ENCODE measurements around the gene ALKBH6. TPM values are rescaled to one million over a fixed set of nuclear protein-coding genes. Genes with fewer than 3 reads are reported as not detected.

ALKBH6 gene
- total and polyA plus RNA-seq, 2 of the 13 experiments (the other 11 are each of a cell fraction or from before 2014, with no cell fraction given), result 13.7 to 18.1 TPM

GRCh38 chr19:35995048-35995993 is 18.7 kb downstream of the ALKBH6 start, which contains the start of gene SDHAF1 (continued):
- no peak for TF ChIP-seq SMC3 (IDR thresholded peaks at IDR 0.05; ENCODE audit: low read length)
- peak; percentile 27; the same call in 1 of the 2 replicates for TF ChIP-seq ZNF331 (CRISPR knock-in tag; IDR thresholded peaks at IDR 0.05)
- TF ChIP-seq SOX13 (IDR thresholded peaks at IDR 0.05), result no peak
- no peak for TF ChIP-seq SOX13 (CRISPR knock-in tag; conservative IDR thresholded peaks at IDR 0.05 in 1 of 2, IDR thresholded peaks at IDR 0.05 in 1 of 2)
- TF ChIP-seq KIAA2018 (CRISPR knock-in tag; IDR thresholded peaks at IDR 0.05; ENCODE audit: borderline replicate concordance), result no peak
- no peak for TF ChIP-seq RCOR2 (CRISPR knock-in tag; IDR thresholded peaks at IDR 0.05)
- no peak for TF ChIP-seq CENPT (CRISPR knock-in tag; IDR thresholded peaks at IDR 0.05; ENCODE audit: low read depth)
- peak; percentile 68; the same call in 1 of the 2 replicates for TF ChIP-seq ZNF792 (CRISPR knock-in tag; IDR thresholded peaks at IDR 0.05)
- peak; percentile 87 for TF ChIP-seq KDM2A (CRISPR knock-in tag; IDR thresholded peaks at IDR 0.05; ENCODE audit: borderline replicate concordance, low read depth)
- TF ChIP-seq MTERF4 (CRISPR knock-in tag; IDR thresholded peaks at IDR 0.05), result peak; percentile 89
- TF ChIP-seq ZFP36L1 (CRISPR knock-in tag; IDR thresholded peaks at IDR 0.05), result 0 out of 2 replicates have a peak, but pooled peaks have one; percentile 79
- no peak for TF ChIP-seq ZNF343 (CRISPR knock-in tag; IDR thresholded peaks at IDR 0.05)
- TF ChIP-seq GPBP1L1 (CRISPR knock-in tag; IDR thresholded peaks at IDR 0.05), result no peak
- no peak for TF ChIP-seq ZBTB20 (CRISPR knock-in tag; IDR thresholded peaks at IDR 0.05; ENCODE audit: borderline replicate concordance, low read depth)
- TF ChIP-seq ZNF234 (CRISPR knock-in tag; conservative IDR thresholded peaks at IDR 0.05), result peak; percentile 86
- no peak for TF ChIP-seq MTA3 (CRISPR knock-in tag; IDR thresholded peaks at IDR 0.05)
- TF ChIP-seq HBP1 (CRISPR knock-in tag; IDR thresholded peaks at IDR 0.05; ENCODE audit: low read depth), result peak; percentile 78; the same call in 1 of the 2 replicates

Measured in HepG2 (cell line).